Tibial nerve (tissue), 4 donors: Measurements from ENCODE around the gene ARMC3.

Experiments used
- EP300 ChIP-seq, 2 donors: sonication (generic); formaldehyde crosslinking; IDR thresholded peaks; one replicate each; pipeline ENCODE4 v1.6.1; 2017; ENCODE audit warnings: antibody characterized with exemption in 2 of 2, mild to moderate bottlenecking in 1 of 2
- POLR2A ChIP-seq, 2 donors: fragments of 450-650 bp; IDR thresholded peaks; one replicate each; pipeline ENCODE4 v1.6.1; 2017; ENCODE audit warnings: antibody characterized with exemption in 2 of 2, mild to moderate bottlenecking in 2 of 2, moderate library complexity in 2 of 2
- TF ChIP-seq, protein P1 (sequence below), 5 experiments: fragments of 200-600 bp in 3 of 5; fragments of 450-650 bp in 2 of 5; sonication (generic) in 3 of 5; IDR thresholded peaks; one replicate each; pipeline ENCODE4 v1.5.1; 2016 to 2019; ENCODE audit warnings: antibody characterized with exemption in 5 of 5, mild to moderate bottlenecking in 3 of 5, moderate library complexity in 2 of 5

DNA sequence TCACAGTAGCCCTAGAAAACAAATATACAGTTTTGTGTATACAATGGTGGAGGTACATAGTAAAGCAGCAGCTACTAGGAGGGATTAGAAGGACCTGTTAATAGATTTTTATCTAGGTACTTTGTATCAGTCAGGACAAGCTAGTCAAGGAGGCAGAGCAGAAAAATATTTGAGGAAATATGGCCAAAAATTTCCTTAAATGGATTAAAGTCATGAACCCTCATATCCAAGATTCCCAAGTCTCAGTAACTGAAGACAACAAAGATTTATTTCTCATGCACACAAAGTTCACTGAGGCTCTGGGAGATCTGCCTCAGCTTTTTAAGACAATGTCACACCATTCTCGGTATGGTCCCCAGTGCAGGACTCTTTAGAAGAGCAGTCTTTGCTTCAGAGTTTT is 28.1 kb upstream of the ARMC3 start:
- TF ChIP-seq, protein P1, sequence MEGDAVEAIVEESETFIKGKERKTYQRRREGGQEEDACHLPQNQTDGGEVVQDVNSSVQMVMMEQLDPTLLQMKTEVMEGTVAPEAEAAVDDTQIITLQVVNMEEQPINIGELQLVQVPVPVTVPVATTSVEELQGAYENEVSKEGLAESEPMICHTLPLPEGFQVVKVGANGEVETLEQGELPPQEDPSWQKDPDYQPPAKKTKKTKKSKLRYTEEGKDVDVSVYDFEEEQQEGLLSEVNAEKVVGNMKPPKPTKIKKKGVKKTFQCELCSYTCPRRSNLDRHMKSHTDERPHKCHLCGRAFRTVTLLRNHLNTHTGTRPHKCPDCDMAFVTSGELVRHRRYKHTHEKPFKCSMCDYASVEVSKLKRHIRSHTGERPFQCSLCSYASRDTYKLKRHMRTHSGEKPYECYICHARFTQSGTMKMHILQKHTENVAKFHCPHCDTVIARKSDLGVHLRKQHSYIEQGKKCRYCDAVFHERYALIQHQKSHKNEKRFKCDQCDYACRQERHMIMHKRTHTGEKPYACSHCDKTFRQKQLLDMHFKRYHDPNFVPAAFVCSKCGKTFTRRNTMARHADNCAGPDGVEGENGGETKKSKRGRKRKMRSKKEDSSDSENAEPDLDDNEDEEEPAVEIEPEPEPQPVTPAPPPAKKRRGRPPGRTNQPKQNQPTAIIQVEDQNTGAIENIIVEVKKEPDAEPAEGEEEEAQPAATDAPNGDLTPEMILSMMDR (IDR thresholded peaks at IDR 0.05), result no peak
- TF ChIP-seq POLR2A (IDR thresholded peaks at IDR 0.05) (no peak), EP300 (IDR thresholded peaks at IDR 0.05) (no peak)
